GM21723 (cell line): ENCODE results near the gene IKBKG.
"Not testable (repeated sequence)": the region's sequence is repeated elsewhere in the genome, so short reads cannot be mapped to it uniquely, and the experiment has no call there.

Experiments used
- ATAC-seq: cut with Tn5 transposase; IDR thresholded peaks from one replicate; pipeline ENCODE4 v1.9.1; 2021; ENCODE audit warnings: mild to moderate bottlenecking, moderate library complexity; ENCODE audit not compliant: unreplicated experiment

The IKBKG gene

DNA sequence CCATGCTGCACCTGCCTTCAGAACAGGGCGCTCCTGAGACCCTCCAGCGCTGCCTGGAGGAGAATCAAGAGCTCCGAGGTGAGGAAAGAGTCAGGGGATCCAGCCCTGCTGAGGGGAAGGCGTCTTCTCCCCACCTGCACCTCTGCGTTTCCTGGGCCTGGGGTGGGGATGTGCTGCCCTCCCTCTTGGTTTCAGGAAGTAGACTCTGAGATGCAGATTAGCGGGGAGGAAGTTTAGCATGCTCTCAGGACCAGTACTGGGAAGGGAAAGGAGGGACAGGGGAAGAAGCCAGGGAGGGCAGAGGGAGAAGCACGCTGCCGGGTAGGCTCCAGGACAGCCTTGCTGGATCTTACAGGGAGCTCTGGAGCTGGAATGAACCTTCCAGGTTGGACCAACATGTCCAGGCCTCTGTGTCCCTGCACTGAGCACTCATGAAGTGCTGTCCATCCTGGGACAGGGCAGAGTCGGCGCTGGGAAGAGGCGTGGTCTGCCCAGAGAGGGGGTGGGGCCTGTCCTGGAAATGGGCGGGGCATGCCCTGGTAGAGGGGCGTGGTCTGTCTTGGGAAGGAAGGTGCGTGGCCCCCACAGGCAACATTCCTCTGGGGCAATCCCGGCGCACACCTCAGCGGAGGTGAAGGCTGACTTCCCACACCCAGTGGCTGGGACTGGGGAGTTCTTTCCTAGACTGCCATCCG is 4.8 kb downstream of the IKBKG start:
- not testable (repeated sequence) for ATAC-seq

GRCh38 chrX:154558060-154558690 is 10.8 kb downstream of the IKBKG start:
- not testable (repeated sequence) for ATAC-seq

DNA sequence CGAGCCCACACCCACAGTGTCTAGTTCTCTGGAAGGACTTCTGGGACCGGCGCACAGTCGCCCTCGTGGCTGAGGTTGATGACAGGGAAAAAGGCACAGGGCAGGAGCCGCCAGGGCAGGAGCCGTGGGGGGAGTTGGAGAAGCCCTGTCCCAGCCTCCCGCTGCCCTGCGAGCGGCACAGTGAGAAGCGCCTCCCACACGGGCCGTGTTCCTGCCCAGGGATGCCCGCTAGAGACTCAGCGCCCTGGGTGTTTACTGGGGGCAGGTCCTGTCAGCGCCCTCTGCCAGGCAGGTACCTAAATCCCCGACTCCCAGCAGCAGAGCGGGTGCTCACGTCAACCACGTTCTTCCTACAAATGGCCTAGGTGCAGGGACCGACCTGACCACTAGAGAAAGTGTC is 11.5 kb downstream of the IKBKG start:
- ATAC-seq = not testable (repeated sequence)

DNA sequence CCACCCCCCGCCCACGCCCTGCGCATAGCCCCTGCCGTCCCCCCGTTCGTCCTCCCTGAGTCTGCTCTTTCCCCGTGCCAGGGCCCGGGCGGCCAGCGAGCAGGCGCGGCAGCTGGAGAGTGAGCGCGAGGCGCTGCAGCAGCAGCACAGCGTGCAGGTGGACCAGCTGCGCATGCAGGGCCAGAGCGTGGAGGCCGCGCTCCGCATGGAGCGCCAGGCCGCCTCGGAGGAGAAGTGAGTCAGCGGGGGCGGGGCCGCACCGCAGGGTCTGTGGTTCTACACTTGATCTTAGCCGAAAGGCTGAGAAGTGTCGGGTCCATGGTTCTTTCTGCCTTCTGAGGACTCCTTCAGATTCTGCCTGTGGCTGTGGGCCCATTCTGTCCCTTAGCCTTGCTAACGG is 12.9 kb downstream of the IKBKG start:
- not testable (repeated sequence) for ATAC-seq

- not testable (repeated sequence) for ATAC-seq
Measured at GRCh38 chrX:154562295-154562694, 14.9 kb downstream of the IKBKG start.

DNA sequence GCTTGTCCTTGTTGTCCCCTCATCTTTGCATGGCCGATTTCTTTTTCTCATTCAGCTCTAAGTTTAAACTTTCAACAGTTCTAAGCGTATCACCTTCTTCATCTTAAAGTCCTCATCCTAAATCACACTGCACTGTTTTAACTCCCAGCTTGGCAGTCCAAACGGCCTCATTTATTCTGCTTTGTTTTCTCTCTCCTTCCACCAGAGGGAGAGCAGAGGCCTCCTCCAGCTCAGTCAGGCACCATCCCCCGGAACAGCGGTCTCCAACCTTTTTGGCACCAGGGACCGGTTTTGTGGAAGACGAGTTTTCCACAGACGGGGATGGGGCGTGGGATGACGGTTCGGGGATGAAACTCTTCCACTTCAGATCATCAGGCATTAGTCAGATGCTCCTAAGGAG is 22.9 kb downstream of the IKBKG start:
- ATAC-seq = not testable (repeated sequence)

- not testable (repeated sequence) for ATAC-seq
Measured at GRCh38 chrX:154573061-154573460, 25.6 kb downstream of the IKBKG start.

DNA sequence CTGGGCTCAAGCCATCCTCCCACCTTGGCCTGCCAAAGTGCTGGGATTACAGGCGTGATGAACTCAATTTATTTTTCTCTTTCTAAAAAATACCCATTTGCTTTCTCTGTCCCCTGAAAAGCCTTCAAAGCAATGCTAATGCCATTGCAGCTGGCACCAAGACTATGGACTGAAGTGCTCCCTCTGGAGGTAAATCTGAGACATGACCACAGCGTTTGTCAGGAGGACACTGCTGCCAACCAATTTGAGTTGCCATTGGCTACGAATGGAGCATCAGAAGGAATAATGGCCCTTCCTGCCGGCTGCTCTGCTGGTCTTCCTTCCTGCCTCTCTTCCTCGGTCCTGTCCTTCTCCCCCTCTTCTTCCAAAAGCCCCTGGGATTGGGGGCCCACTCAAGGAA is 27.7 kb downstream of the IKBKG start:
- ATAC-seq = not testable (repeated sequence)

GRCh38 chrX:154582994-154583393 is 35.6 kb downstream of the IKBKG start:
- not testable (repeated sequence) for ATAC-seq

DNA sequence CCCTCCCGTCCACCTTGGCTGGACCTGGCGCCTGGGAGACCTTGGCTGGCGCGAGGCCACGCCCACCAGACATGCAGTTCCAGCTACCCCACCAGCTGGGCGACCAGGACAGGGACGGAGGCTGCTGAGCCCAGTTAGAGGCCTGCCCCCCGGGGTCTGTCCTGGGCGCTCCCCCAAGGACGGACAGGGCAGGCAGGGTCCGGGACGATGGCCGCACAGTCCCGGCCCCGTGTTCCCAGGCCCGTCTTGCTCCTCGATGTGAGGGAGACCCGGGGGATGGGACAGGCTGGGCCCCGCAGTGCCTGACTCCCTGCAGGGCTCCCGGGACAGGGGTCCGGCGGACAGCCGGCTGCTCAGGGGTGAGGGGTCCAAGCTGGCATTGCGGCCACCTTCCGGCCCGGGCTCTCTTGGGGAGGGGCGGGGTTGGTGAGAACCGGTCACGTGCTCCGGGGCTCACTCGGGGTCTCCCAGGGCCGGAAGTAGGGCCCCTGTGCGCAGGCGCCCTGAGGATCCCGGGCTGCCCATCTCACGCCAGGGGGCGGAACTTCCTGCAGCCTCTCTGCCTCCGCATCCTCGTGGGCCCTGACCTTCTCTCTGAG is 37.3 kb downstream of the IKBKG start, which contains the start of gene CTAG1A:
Gene CTAG1A, plus strand, starts transcription at position 549 of the 599 bp plus-strand sequence. CDS start 74 bp downstream, outside the sequence.
- ATAC-seq = not testable (repeated sequence)

GRCh38 chrX:154590415-154590814 is 43.0 kb downstream of the IKBKG start:
- ATAC-seq = not testable (repeated sequence)

DNA sequence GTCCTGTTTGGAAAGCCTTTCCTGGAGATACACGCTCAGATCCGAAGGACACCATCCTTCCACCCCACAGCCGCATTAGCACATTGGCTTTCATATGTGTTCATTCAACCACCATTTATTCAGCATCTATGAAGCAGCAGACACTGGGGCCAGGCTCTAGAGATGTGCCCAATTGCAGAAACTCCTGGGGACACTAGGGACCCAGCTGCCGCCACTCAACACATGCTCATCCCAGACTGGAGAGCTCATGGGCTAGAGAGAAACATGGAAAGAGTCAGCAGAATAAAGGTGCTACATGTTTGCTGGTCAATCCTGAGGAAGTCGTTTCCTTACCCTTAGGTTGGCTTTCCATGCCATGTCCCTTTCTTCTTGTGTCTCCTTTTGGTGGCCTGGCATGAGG is 45.1 kb downstream of the IKBKG start:
- no peak for ATAC-seq

DNA sequence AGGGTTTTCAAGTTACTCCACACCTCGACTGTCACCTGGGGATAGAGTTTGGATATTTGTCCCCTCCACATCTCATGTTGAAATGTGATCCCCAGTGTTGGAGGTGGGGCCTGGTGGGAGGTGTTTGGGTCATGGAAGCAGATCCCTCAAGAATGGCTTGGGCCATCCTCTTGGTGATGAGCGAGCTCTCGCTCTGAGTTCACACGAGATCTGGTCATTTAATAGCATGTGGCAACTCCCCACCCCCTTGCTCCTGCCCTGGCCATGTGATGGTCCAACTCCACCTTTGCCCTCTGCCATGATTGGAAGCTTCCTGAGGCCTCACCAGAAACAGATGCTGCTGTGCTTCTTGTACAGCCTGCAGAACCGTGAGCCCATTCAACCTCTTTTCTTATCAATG is 45.8 kb downstream of the IKBKG start:
- no peak for ATAC-seq

GRCh38 chrX:154594491-154594890 is 47.1 kb downstream of the IKBKG start:
- ATAC-seq = no peak

DNA sequence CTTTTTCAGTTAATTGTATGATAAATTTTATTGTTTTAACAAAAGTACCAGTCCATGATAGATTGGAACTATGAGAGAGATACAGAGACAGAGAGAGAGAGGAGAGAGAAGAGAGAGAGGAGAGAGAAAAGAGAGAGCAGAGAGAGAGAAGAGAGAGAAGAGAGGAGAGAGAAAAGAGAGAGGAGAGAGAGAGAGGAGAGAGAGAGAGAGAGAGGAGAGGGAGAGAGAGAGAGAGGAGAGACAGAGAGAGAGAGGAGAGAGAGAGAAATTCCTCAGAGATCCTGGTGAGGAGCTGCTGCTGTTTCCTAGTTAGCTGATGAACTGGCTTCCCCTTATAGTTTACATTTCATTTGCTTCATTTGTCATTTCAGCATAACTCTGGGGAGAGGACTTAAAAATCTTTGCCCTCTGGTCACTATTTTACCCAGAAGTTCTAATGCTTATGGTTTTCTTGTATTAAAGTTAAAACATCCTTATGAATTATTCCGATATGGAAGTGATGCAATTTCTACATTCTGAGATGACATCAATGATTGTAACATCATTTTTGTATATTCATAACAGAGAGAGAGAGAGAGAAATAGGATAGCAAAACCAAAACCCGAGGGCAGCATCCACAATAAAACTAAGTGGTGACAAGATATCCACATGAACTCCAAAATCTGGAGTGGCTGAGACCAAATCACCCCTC is 48.3 kb downstream of the IKBKG start:
- no peak for ATAC-seq

GRCh38 chrX:154596290-154596929 is 49.0 kb downstream of the IKBKG start:
- no peak for ATAC-seq

GRCh38 chrX:154597221-154597620 is 49.8 kb downstream of the IKBKG start:
- ATAC-seq = no peak

- ATAC-seq = no peak
Measured at GRCh38 chrX:154598656-154599055, 51.2 kb downstream of the IKBKG start.

GRCh38 chrX:154599531-154599930 is 52.1 kb downstream of the IKBKG start:
- ATAC-seq = no peak

GRCh38 chrX:154600759-154601374 is 53.4 kb downstream of the IKBKG start:
- no peak for ATAC-seq
